SIG-M5 treated with dmso at 0.1 percent for 504 hours (cell line): ENCODE data around the gene TMEM222.
"Not testable (repeated sequence)": the region's sequence is repeated elsewhere in the genome, so short reads cannot be mapped to it uniquely, and the experiment has no call there.

Experiments used
- DNase-seq: peaks from one replicate; lab custom pipeline; 2025; ENCODE audit not compliant: unreplicated experiment; lab: John Stamatoyannopoulos, UW

Gene TMEM222

DNA sequence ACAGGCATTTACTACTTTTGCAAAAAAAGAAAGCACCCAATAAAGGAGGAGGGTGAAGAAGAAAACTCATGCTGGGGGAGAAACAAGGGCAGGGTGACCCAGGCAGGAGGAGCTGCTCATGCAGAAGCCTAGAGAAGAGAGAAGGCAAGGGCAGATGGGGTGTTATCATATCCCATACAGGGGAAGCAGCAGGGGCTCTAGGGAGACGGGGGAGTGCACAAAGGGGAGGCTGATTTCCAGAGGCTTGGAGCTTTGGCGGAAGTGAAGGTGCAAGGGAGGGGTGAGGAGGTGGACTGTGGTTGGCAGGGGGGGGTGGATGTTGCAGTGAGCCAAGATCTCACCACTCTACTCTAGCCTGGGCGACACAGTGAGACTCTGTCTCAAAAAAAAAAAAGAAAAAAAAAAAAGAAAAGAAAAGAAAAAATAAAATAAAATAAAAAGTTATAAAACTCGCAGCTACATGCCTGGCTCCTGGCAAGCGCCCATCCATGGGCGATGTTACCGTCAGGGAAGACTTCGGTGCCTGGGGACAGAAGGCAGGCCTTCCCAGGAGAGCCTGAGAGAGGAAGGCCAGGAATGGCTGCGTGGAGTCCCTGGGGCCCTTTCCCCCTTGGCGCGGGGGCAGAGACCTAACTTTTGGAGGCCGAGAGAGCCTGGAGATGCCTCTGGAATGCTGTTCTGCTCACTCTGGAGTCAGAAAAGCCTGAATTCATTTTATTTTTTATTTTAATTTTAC is 56.0 kb downstream of the TMEM222 start:
- no peak for DNase-seq

- no peak for DNase-seq
These were observed 57.7 kb downstream of the TMEM222 start for GRCh38 chr1:27379564-27380122.

- DNase-seq: no peak
These were observed 58.3 kb downstream of the TMEM222 start for GRCh38 chr1:27380224-27380623.

- DNase-seq: no peak
These were observed 59.1 kb downstream of the TMEM222 start for GRCh38 chr1:27380766-27381733.

GRCh38 chr1:27381969-27382762 is 60.2 kb downstream of the TMEM222 start:
- DNase-seq: no peak

- DNase-seq: no peak
These were observed 61.2 kb downstream of the TMEM222 start, which contains the start of gene CD164L2 for GRCh38 chr1:27383039-27383605. Gene CD164L2, minus strand, starts transcription at chr1:27383333. Its CDS starts 94 bp downstream, at chr1:27383239.

DNA sequence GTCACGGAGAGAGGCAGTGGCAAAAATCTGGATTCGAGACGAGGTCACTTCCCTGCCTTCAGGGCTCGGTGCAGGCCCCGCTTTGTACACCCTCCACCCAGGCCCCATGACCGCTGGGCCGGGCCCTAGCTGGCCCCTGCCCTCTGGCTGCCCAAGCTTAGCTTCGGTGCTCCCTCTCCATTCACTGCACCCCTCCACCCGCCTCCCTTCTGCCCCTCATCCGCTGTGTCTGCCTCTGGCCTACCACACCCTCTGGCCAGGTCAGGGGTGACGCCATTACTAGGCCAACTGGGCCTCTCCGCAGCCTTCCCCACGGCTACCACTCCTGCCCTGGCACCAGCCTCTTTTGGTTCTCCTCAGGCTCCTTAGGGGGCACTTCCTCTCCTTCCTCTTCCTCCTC is 61.7 kb downstream of the TMEM222 start:
- no peak for DNase-seq

GRCh38 chr1:27384797-27385196 is 62.8 kb downstream of the TMEM222 start:
- not testable (repeated sequence) for DNase-seq
